Measurements from ENCODE around the gene CPLX4.

- no peak for TF ChIP-seq POLR2A (IDR thresholded peaks at IDR 0.05; ENCODE audit: insufficient read depth in 1 of 2, low read depth in 2 of 2, low read length in 2 of 2)
- no peak for TF ChIP-seq FOSL1 (CRISPR knock-in tag; IDR thresholded peaks at IDR 0.05; ENCODE audit: borderline replicate concordance)
- no peak for TF ChIP-seq ZNF605 (CRISPR knock-in tag; IDR thresholded peaks at IDR 0.05)
- TF ChIP-seq XRCC5 (optimal IDR thresholded peaks at IDR 0.05; ENCODE audit: low read length) = no peak
Measured at GRCh38 chr18:59273759-59274532, 44.5 kb downstream of the CPLX4 start.
